Breast epithelium (tissue), 3 donors: ENCODE measurements around the gene AGGF1.

Source experiments
- CTCF ChIP-seq, 3 donors: fragments of 450-650 bp; IDR thresholded peaks; one replicate each; pipeline ENCODE4 v1.5.1; 2016 to 2017; ENCODE audit warnings: antibody characterized with exemption in 3 of 3, mild to moderate bottlenecking in 3 of 3, moderate library complexity in 3 of 3
- POLR2A ChIP-seq: fragments of 450-650 bp; IDR thresholded peaks from one replicate; pipeline ENCODE4 v1.6.1; 2016; ENCODE audit warnings: antibody characterized with exemption, mild to moderate bottlenecking, moderate library complexity
- POLR2AphosphoS5 ChIP-seq, 3 donors: sonication (generic); formaldehyde crosslinking; IDR thresholded peaks; one replicate each; pipeline ENCODE4 v1.6.1; 2017; ENCODE audit warnings: antibody characterized with exemption in 3 of 3

GRCh38 chr5:77024490-77024889 is 5.7 kb upstream of the AGGF1 start:
- TF ChIP-seq POLR2A (no peak), CTCF (IDR thresholded peaks at IDR 0.05) (no peak), POLR2AphosphoS5 (IDR thresholded peaks at IDR 0.05) (no peak)
